H9 (cell line): ENCODE measurements around the gene MATK. TPM values are rescaled to one million over a fixed set of nuclear protein-coding genes. Genes with fewer than 3 reads are reported as not detected.

Experiments used
- DNase-seq: peaks from one replicate; pipeline ENCODE4 v3.0.0-alpha.2; 2017
- H2AFZ ChIP-seq: one replicate; pipeline ENCODE4 v1.6.1; 2013; ENCODE audit warnings: mild to moderate bottlenecking, low read length, control low read depth, moderate library complexity
- H2AK5ac ChIP-seq: 2 replicates; pipeline ENCODE4 v1.6.1; 2013; ENCODE audit warnings: low read length, control low read depth, mixed read lengths; ENCODE audit not compliant: insufficient read length
- H2BK120ac ChIP-seq: one replicate; pipeline ENCODE4 v1.6.1; 2013; ENCODE audit warnings: low read depth, mild to moderate bottlenecking, low read length, control low read depth, inconsistent platforms; ENCODE audit not compliant: poor library complexity, severe bottlenecking
- H2BK12ac ChIP-seq: 2 replicates; pipeline ENCODE4 v1.6.1; 2013; ENCODE audit warnings: low read length, control low read depth, mixed read lengths, low read depth; ENCODE audit not compliant: insufficient read length
- H2BK15ac ChIP-seq: 2 replicates; pipeline ENCODE4 v1.6.1; 2013; ENCODE audit warnings: low read depth, low read length, control low read depth
- H2BK20ac ChIP-seq: one replicate; pipeline ENCODE4 v1.6.1; 2013; ENCODE audit warnings: low read depth, mild to moderate bottlenecking, low read length, control low read depth, inconsistent platforms; ENCODE audit not compliant: poor library complexity, severe bottlenecking
- H2BK5ac ChIP-seq: 2 replicates; pipeline ENCODE4 v1.6.1; 2013; ENCODE audit warnings: low read length, control low read depth, mixed read lengths; ENCODE audit not compliant: insufficient read length
- H3K14ac ChIP-seq: 2 replicates; pipeline ENCODE4 v1.6.1; 2013; ENCODE audit warnings: low read length, control low read depth; ENCODE audit not compliant: insufficient read depth
- H3K18ac ChIP-seq: 2 replicates; pipeline ENCODE4 v1.6.1; 2013; ENCODE audit warnings: low read depth, mild to moderate bottlenecking, mixed read lengths, low read length, control low read depth; ENCODE audit not compliant: insufficient read length
- H3K23ac ChIP-seq: 2 replicates; pipeline ENCODE4 v1.6.1; 2013; ENCODE audit warnings: low read length, control low read depth, mixed read lengths, low read depth; ENCODE audit not compliant: insufficient read length
- H3K23me2 ChIP-seq: 2 replicates; pipeline ENCODE4 v1.6.1; 2013; ENCODE audit warnings: low read depth, mild to moderate bottlenecking, mixed read lengths, low read length, control low read depth; ENCODE audit not compliant: insufficient read length, poor library complexity, severe bottlenecking
- H3K27ac ChIP-seq: 2 replicates; pipeline ENCODE4 v1.5.1; 2013; ENCODE audit warnings: low read length, control low read depth, mixed read lengths, low read depth; ENCODE audit not compliant: insufficient read length
- H3K27me3 ChIP-seq: 2 replicates; pipeline ENCODE4 v1.6.1; 2013; ENCODE audit warnings: low read length, control low read depth, inconsistent platforms; ENCODE audit not compliant: insufficient read depth
- H3K4ac ChIP-seq: 2 replicates; pipeline ENCODE4 v1.6.1; 2013; ENCODE audit warnings: low read depth, mild to moderate bottlenecking, control low read depth, inconsistent platforms, low read length, moderate library complexity
- H3K4me1 ChIP-seq: 2 replicates; pipeline ENCODE4 v1.6.1; 2013; ENCODE audit warnings: low read length, control low read depth, inconsistent platforms; ENCODE audit not compliant: insufficient read depth
- H3K4me2 ChIP-seq: 2 replicates; pipeline ENCODE4 v1.6.1; 2013; ENCODE audit warnings: low read length, control low read depth, mixed read lengths; ENCODE audit not compliant: insufficient read length, insufficient read depth
- H3K56ac ChIP-seq: 2 replicates; pipeline ENCODE4 v1.6.1; 2013; ENCODE audit warnings: low read depth, mild to moderate bottlenecking, mixed read lengths, low read length, control low read depth; ENCODE audit not compliant: insufficient read length
- H3K79me1 ChIP-seq: 2 replicates; pipeline ENCODE4 v1.6.1; 2013; ENCODE audit warnings: low read depth, mild to moderate bottlenecking, moderate library complexity, low read length, control low read depth, inconsistent platforms; ENCODE audit not compliant: insufficient read depth, poor library complexity, severe bottlenecking
- H3K79me2 ChIP-seq: 2 replicates; pipeline ENCODE4 v1.6.1; 2013; ENCODE audit warnings: low read length, control low read depth, inconsistent platforms; ENCODE audit not compliant: insufficient read depth
- H3K9ac ChIP-seq: 2 replicates; pipeline ENCODE4 v1.6.1; 2013; ENCODE audit warnings: low read length, control low read depth, mixed read lengths; ENCODE audit not compliant: insufficient read length; ENCODE audit errors: extremely low read depth
- H3K9me3 ChIP-seq: one replicate; pipeline ENCODE4 v1.6.1; 2013; ENCODE audit warnings: low read depth, low read length, inconsistent platforms; ENCODE audit not compliant: control insufficient read depth
- H3T11ph ChIP-seq: one replicate; pipeline ENCODE4 v1.6.1; 2013; ENCODE audit warnings: mild to moderate bottlenecking, low read length, control low read depth, inconsistent platforms
- H4K20me1 ChIP-seq: one replicate; pipeline ENCODE4 v1.6.1; 2013; ENCODE audit not compliant: control insufficient read depth, insufficient read length, insufficient read depth
- H4K5ac ChIP-seq: 2 replicates; pipeline ENCODE4 v1.6.1; 2013; ENCODE audit warnings: low read depth, mild to moderate bottlenecking, mixed read lengths, low read length, control low read depth; ENCODE audit not compliant: insufficient read length
- H4K8ac ChIP-seq: replicated peaks from 2 replicates; pipeline ENCODE4 v1.6.1; 2013; ENCODE audit warnings: low read length, control low read depth, mixed read lengths, low read depth; ENCODE audit not compliant: insufficient read length
- H4K91ac ChIP-seq: 2 replicates; pipeline ENCODE4 v1.6.1; 2013; ENCODE audit warnings: low read depth, mild to moderate bottlenecking, moderate library complexity, mixed read lengths, low read length, control low read depth; ENCODE audit not compliant: insufficient read length
- H3K27ac Mint-ChIP-seq, 3 experiments: 2 replicates in 2 of 3; 3 replicates in 1 of 3; pipeline ENCODE4 v1.8.0; 2020 to 2021; ENCODE audit warnings: mixed read lengths in 3 of 3, mild to moderate bottlenecking in 1 of 3, moderate library complexity in 1 of 3
- H3K27me3 Mint-ChIP-seq: 2 replicates; pipeline ENCODE4 v1.8.0; 2021; ENCODE audit warnings: low read depth, mild to moderate bottlenecking, moderate library complexity, mixed read lengths
- H3K36me3 Mint-ChIP-seq, 3 experiments: 2 replicates in 2 of 3; 3 replicates in 1 of 3; pipeline ENCODE4 v1.8.0; 2020 to 2021; ENCODE audit warnings: low read depth in 3 of 3, mixed read lengths in 3 of 3; ENCODE audit not compliant: insufficient read depth in 1 of 3
- H3K4me1 Mint-ChIP-seq, 2 experiments: 2 replicates each; pipeline ENCODE4 v1.8.0; 2020; ENCODE audit warnings: mixed read lengths in 2 of 2
- H3K4me3 Mint-ChIP-seq, 2 experiments: 2 replicates in 1 of 2; 3 replicates in 1 of 2; pipeline ENCODE4 v1.8.0; 2020 to 2021; ENCODE audit warnings: mild to moderate bottlenecking in 2 of 2, mixed read lengths in 2 of 2, moderate library complexity in 1 of 2
- H3K9me3 Mint-ChIP-seq, 2 experiments: 2 replicates in 1 of 2; 3 replicates in 1 of 2; pipeline ENCODE4 v1.8.0; 2020; ENCODE audit warnings: mild to moderate bottlenecking in 2 of 2, mixed read lengths in 2 of 2, moderate library complexity in 1 of 2
- CTCF ChIP-seq: fragments of 200-600 bp; sonication (generic); conservative IDR thresholded peaks from 3 replicates; pipeline ENCODE4 v1.8.0; 2021; ENCODE audit warnings: antibody characterized with exemption, mild to moderate bottlenecking
- WGBS: extraction: QIAGEN DNeasy Blood & Tissue Kit; methylation state at CpG from one replicate; pipeline ENCODE4 v1.1.7; 2013; ENCODE audit warnings: missing lambda C conversion rate, low lambda C conversion rate, mixed read lengths; ENCODE audit not compliant: insufficient read length; ENCODE audit errors: extremely low coverage; 5-methylcytosine and 5-hydroxymethylcytosine counted together
- total RNA-seq: library from RNA; stranded (reverse); gene quantifications from 2 replicates; pipeline ENCODE4 v1.2.1, GENCODE V29; 2021

Gene MATK
- total RNA-seq, 1 experiment from 2014 or later, result 13.5 TPM

GRCh38 chr19:3822683-3823349 lies 36.6 kb upstream of the MATK start:
- no peak for TF ChIP-seq CTCF
- Histone ChIP-seq H2BK20ac (no peak overlapping the region), H3K4ac (no peak overlapping the region), H2AK5ac (no peak overlapping the region), H2BK12ac (no peak overlapping the region), H3K23me2 (no peaks in the 10 kb centered on the region), H3T11ph (no peak overlapping the region), H3K9me3 (no peaks in the 10 kb centered on the region), H4K20me1 (no peaks in the 10 kb centered on the region), H3K14ac (no peak overlapping the region), H3K79me2 (no peaks in the 10 kb centered on the region), H3K4me1 (no peaks in the 10 kb centered on the region), H2BK5ac (no peak overlapping the region), H3K27ac (no peak overlapping the region), H4K5ac (no peak overlapping the region), H4K8ac (no peak overlapping the region), H2BK120ac (no peak overlapping the region), H3K79me1 (no peaks in the 10 kb centered on the region), H3K18ac (no peak overlapping the region), H4K91ac (no peak overlapping the region), H2AFZ (no peak overlapping the region), H3K23ac (no peak overlapping the region), H2BK15ac (no peak overlapping the region), H3K27me3 (no peaks in the 10 kb centered on the region), H3K56ac (no peak overlapping the region), H3K9ac (no peak overlapping the region), H3K4me2 (no peak overlapping the region)
- Mint-ChIP-seq H3K4me3 (no peak overlapping the region), H3K4me1 (no peaks in the 10 kb centered on the region; a peak in 1 of 4 replicates), H3K9me3 (no peaks in the 10 kb centered on the region), H3K27me3 (peaks cover 23% of the 10 kb centered on the region), H3K36me3 (no peaks in the 10 kb centered on the region), H3K27ac (no peak overlapping the region)
- WGBS, result no CpG with 5 or more reads among the region's 26 CpGs
- DNase-seq, result no peak
